SU-DHL-6 (cell line): ENCODE measurements around the gene STK10.

Experiments
- H2AFZ ChIP-seq: fragments of 200-600 bp; sonication (generic); 2 replicates; pipeline ENCODE4 v1.6.1; 2014; ENCODE audit warnings: low read depth, mild to moderate bottlenecking, moderate library complexity, mixed read lengths, antibody characterized with exemption, low read length; ENCODE audit not compliant: severe bottlenecking
- H3F3A ChIP-seq: fragments of 200-600 bp; shearing (Covaris generic); 2 replicates; pipeline ENCODE4 v1.6.0; 2016; ENCODE audit warnings: antibody characterized with exemption, mild to moderate bottlenecking; ENCODE audit not compliant: insufficient read depth
- H3K27ac ChIP-seq: fragments of 200-600 bp; sonication (generic); 2 replicates; pipeline ENCODE4 v1.5.1; 2016; ENCODE audit warnings: low read depth, mild to moderate bottlenecking, low read length, moderate library complexity, mixed read lengths
- H3K27me3 ChIP-seq: fragments of 200-600 bp; sonication (generic), shearing (Covaris generic); 2 replicates; pipeline ENCODE4 v1.6.0; 2014; ENCODE audit warnings: mild to moderate bottlenecking, low read length
- H3K36me3 ChIP-seq: fragments of 200-600 bp; sonication (generic); 2 replicates; pipeline ENCODE4 v1.6.1; 2014; ENCODE audit warnings: mild to moderate bottlenecking, low read length, mixed read lengths
- H3K4me2 ChIP-seq: fragments of 300-600, 200-600 bp; shearing (Covaris generic), sonication (generic); 2 replicates; pipeline ENCODE4 v1.6.0; 2014; ENCODE audit warnings: low read length, low read depth, mild to moderate bottlenecking; ENCODE audit not compliant: poor library complexity, severe bottlenecking
- H3K4me3 ChIP-seq: fragments of 200-600 bp; sonication (generic); 2 replicates; pipeline ENCODE4 v1.5.1; 2014; ENCODE audit warnings: antibody characterized with exemption, low read length, mild to moderate bottlenecking, mixed read lengths; ENCODE audit not compliant: insufficient read depth, poor library complexity, severe bottlenecking
- H3K79me2 ChIP-seq: fragments of 200-600 bp; sonication (generic); 2 replicates; pipeline ENCODE4 v1.6.1; 2014; ENCODE audit warnings: mild to moderate bottlenecking, low read length, moderate library complexity; ENCODE audit not compliant: insufficient read depth
- H3K9ac ChIP-seq: fragments of 200-600 bp; sonication (generic); 2 replicates; pipeline ENCODE4 v1.7.0; 2014; ENCODE audit warnings: mild to moderate bottlenecking, low read length
- H3K9me2 ChIP-seq: fragments of 200-600 bp; sonication (generic); replicated peaks from 2 replicates; pipeline ENCODE4 v1.6.1; 2014; ENCODE audit warnings: low read length; ENCODE audit not compliant: insufficient read depth
- H3K9me3 ChIP-seq: fragments of 200-600 bp; sonication (generic); 2 replicates; pipeline ENCODE4 v1.6.1; 2014; ENCODE audit warnings: low read length, mixed read lengths; ENCODE audit not compliant: insufficient read depth
- H4K20me1 ChIP-seq: fragments of 200-600 bp; sonication (generic); 2 replicates; pipeline ENCODE4 v1.6.1; 2014; ENCODE audit warnings: low read depth, mild to moderate bottlenecking, antibody characterized with exemption, low read length, moderate library complexity, mixed read lengths
- CTCF ChIP-seq: fragments of 200-600 bp; sonication (generic); IDR thresholded peaks from one replicate; pipeline ENCODE4 v1.5.1; 2017; ENCODE audit warnings: antibody characterized with exemption, mild to moderate bottlenecking, low read length, moderate library complexity; ENCODE audit not compliant: insufficient read depth, poor library complexity, severe bottlenecking
- EZH2phosphoT487 ChIP-seq: fragments of 200-600 bp; sonication (generic), shearing (Covaris generic); conservative IDR thresholded peaks from 2 replicates; pipeline ENCODE4 v1.6.1; 2018; ENCODE audit warnings: mild to moderate bottlenecking, antibody characterized with exemption, low read length, moderate library complexity, mixed read lengths

STK10 gene

GRCh38 chr5:172002840-172003512 is 185.0 kb downstream of the STK10 start:
- no peak overlapping the region for H3K9ac ChIP-seq
- no peak overlapping the region for H3K27ac ChIP-seq
- H3K4me3 ChIP-seq = no peak overlapping the region
- H2AFZ ChIP-seq = no peak overlapping the region
- H3K79me2 ChIP-seq = peaks cover 82% of the 10 kb centered on the region
- no peaks in the 10 kb centered on the region for H3K27me3 ChIP-seq
- no peaks in the 10 kb centered on the region for H3K9me3 ChIP-seq
- H3K4me2 ChIP-seq = peak overlapping the region; percentile 98
- TF ChIP-seq EZH2phosphoT487 (no peak), CTCF (no peak)
- H3K9me2 ChIP-seq = no peaks in the 10 kb centered on the region
- H4K20me1 ChIP-seq = peaks cover 5% of the 10 kb centered on the region; the same call in 1 of the 2 replicates
- H3F3A ChIP-seq = peaks cover 35% of the 10 kb centered on the region
- no peaks in the 10 kb centered on the region for H3K36me3 ChIP-seq

GRCh38 chr5:172002310-172002709 is 185.7 kb downstream of the STK10 start:
- Histone ChIP-seq H3K4me2 (no peak overlapping the region), H3K27ac (peak overlapping the region; percentile 54; the same call in 1 of the 2 replicates), H2AFZ (no peak overlapping the region), H3K4me3 (no peak overlapping the region), H3K9me3 (no peaks in the 10 kb centered on the region), H3K9ac (no peak overlapping the region), H3F3A (peaks cover 35% of the 10 kb centered on the region), H3K27me3 (no peaks in the 10 kb centered on the region), H4K20me1 (peaks cover 5% of the 10 kb centered on the region; the same call in 1 of the 2 replicates), H3K36me3 (no peaks in the 10 kb centered on the region), H3K79me2 (peaks cover 88% of the 10 kb centered on the region), H3K9me2 (no peaks in the 10 kb centered on the region)
- TF ChIP-seq CTCF = peak; percentile 74
- TF ChIP-seq EZH2phosphoT487 = no peak

GRCh38 chr5:171999877-172000276 is 188.1 kb downstream of the STK10 start:
- peaks cover 98% of the 10 kb centered on the region for H3K79me2 ChIP-seq

More at GRCh38 chr5:171999877-172000276, 188.1 kb downstream of the STK10 start:
- TF ChIP-seq EZH2phosphoT487 = no peak
- no peak for TF ChIP-seq CTCF
- Histone ChIP-seq H3K36me3 (no peaks in the 10 kb centered on the region), H3K9me2 (no peaks in the 10 kb centered on the region), H3K4me3 (peak overlapping the region; percentile 40), H3K27me3 (no peaks in the 10 kb centered on the region), H3F3A (peaks cover 35% of the 10 kb centered on the region), H3K27ac (peak overlapping the region; percentile 54), H3K9me3 (no peaks in the 10 kb centered on the region), H3K4me2 (peak overlapping the region; percentile 79), H2AFZ (no peak overlapping the region), H4K20me1 (peaks cover 5% of the 10 kb centered on the region; the same call in 1 of the 2 replicates), H3K9ac (peak overlapping the region; percentile 16; the same call in 1 of the 2 replicates)
